ENCODE data around the gene ACOXL. TPM values are rescaled to one million over a fixed set of nuclear protein-coding genes. Genes with fewer than 3 reads are reported as not detected.

Gene ACOXL
- total RNA-seq, 4 donors from 2014 or later, result 1.2 to 10.6 (median 2.1) TPM

GRCh38 chr2:110904779-110905148, 172.4 kb downstream of the ACOXL start:
- Histone ChIP-seq H3K27ac (no peak overlapping the region), H3K27me3 (no peaks in the 10 kb centered on the region), H3K4me1 (no peaks in the 10 kb centered on the region), H3K4me3 (replicated peaks in 1 of 3) (no peak overlapping the region), H3K36me3 (no peaks in the 10 kb centered on the region), H3K9me3 (no peaks in the 10 kb centered on the region)
- 84 to 86% methylated on average over 3 of the region's 3 CpGs for WGBS, 2 donors
- no peak for TF ChIP-seq POLR2A (IDR thresholded peaks at IDR 0.05)
- no peak for TF ChIP-seq CTCF (IDR thresholded peaks at IDR 0.05)
- DNase-seq, result no peak
- intact Hi-C loops (cut with DNase I), result no loop called here

GRCh38 chr2:110905217-110905616, 172.8 kb downstream of the ACOXL start:
- no peaks in the 10 kb centered on the region for H3K27me3 ChIP-seq
- DNase-seq, result no peak
- H3K4me3 ChIP-seq (replicated peaks in 1 of 3), result no peak overlapping the region
- WGBS, 2 donors, result 85 to 92% methylated on average over 3 of the region's 3 CpGs
- H3K27ac ChIP-seq, result no peak overlapping the region
- intact Hi-C loops (cut with DNase I), result no loop called here
- no peaks in the 10 kb centered on the region for H3K9me3 ChIP-seq
- no peaks in the 10 kb centered on the region for H3K36me3 ChIP-seq
- no peaks in the 10 kb centered on the region for H3K4me1 ChIP-seq
- TF ChIP-seq CTCF (IDR thresholded peaks at IDR 0.05) (no peak), POLR2A (IDR thresholded peaks at IDR 0.05) (no peak)

- no peak overlapping the region for H3K27ac ChIP-seq
- H3K36me3 ChIP-seq, result no peaks in the 10 kb centered on the region
- no peaks in the 10 kb centered on the region for H3K4me1 ChIP-seq
- TF ChIP-seq POLR2A (IDR thresholded peaks at IDR 0.05), result no peak
- TF ChIP-seq CTCF (IDR thresholded peaks at IDR 0.05), result no peak
- DNase-seq, result no peak
- H3K9me3 ChIP-seq, result no peaks in the 10 kb centered on the region
- no peak overlapping the region for H3K4me3 ChIP-seq (replicated peaks in 1 of 3)
- 92 to 99% methylated on average over 6 of the region's 6 CpGs for WGBS, 2 donors
- H3K27me3 ChIP-seq, result no peaks in the 10 kb centered on the region
- intact Hi-C loops (cut with DNase I), result no loop called here
These were observed 174.4 kb downstream of the ACOXL start for GRCh38 chr2:110906613-110907298.

- no peak for DNase-seq
These were observed 177.1 kb downstream of the ACOXL start for GRCh38 chr2:110909501-110909900.

More at GRCh38 chr2:110909501-110909900, 177.1 kb downstream of the ACOXL start:
- intact Hi-C loops (cut with DNase I), result no loop called here
- Histone ChIP-seq H3K4me1 (no peaks in the 10 kb centered on the region), H3K27me3 (no peaks in the 10 kb centered on the region), H3K4me3 (replicated peaks in 1 of 3) (no peak overlapping the region), H3K36me3 (no peaks in the 10 kb centered on the region), H3K27ac (no peak overlapping the region), H3K9me3 (no peaks in the 10 kb centered on the region)
- TF ChIP-seq POLR2A (IDR thresholded peaks at IDR 0.05) (no peak), CTCF (IDR thresholded peaks at IDR 0.05) (no peak)
- 94 to 97% methylated on average over 3 of the region's 3 CpGs for WGBS, 2 donors
